HepG2 (cell line): ENCODE results near the gene SS18L1. TPM values are rescaled to one million over a fixed set of nuclear protein-coding genes. Genes with fewer than 3 reads are reported as not detected.

Experiments
- CCAR2 ChIP-seq: fragments of 200-400 bp; formaldehyde crosslinking; optimal IDR thresholded peaks from 2 replicates; pipeline ENCODE3; 2018; ENCODE audit warnings: low read depth, mild to moderate bottlenecking, low read length, moderate library complexity
- FOSL1 ChIP-seq: sonication (generic); formaldehyde crosslinking; IDR thresholded peaks from 2 replicates; pipeline ENCODE4 v1.9.0; 2021; ENCODE audit warnings: missing genetic modification reagents, borderline replicate concordance
- FOXC1 ChIP-seq: sonication (generic); formaldehyde crosslinking; IDR thresholded peaks from 2 replicates; pipeline ENCODE4 v1.8.0; 2022; ENCODE audit warnings: mild to moderate bottlenecking, missing genetic modification reagents, borderline replicate concordance
- FOXK2 ChIP-seq: fragments of 450-650 bp; IDR thresholded peaks from 2 replicates; pipeline ENCODE4 v1.6.1; 2016
- FUBP1 ChIP-seq: sonication (generic); formaldehyde crosslinking; IDR thresholded peaks from 2 replicates; pipeline ENCODE4 v1.5.1; 2020; ENCODE audit warnings: missing genetic modification reagents, mild to moderate bottlenecking, borderline replicate concordance
- HMGXB4 ChIP-seq, 2 experiments: sonication (generic) in 1 of 2; formaldehyde crosslinking in 1 of 2; IDR thresholded peaks; 2 replicates each; pipeline versions ENCODE4 v1.4.0 to v1.6.1; 2018 to 2020; ENCODE audit warnings: missing genetic modification reagents in 2 of 2, borderline replicate concordance in 1 of 2, low read depth in 1 of 2, mild to moderate bottlenecking in 1 of 2, missing biosample characterization in 1 of 2
- HNRNPLL ChIP-seq: fragments of 200-400 bp; formaldehyde crosslinking; IDR thresholded peaks from 2 replicates; pipeline ENCODE4 v1.6.1; 2017; ENCODE audit warnings: mild to moderate bottlenecking, low read depth, low read length; ENCODE audit not compliant: poor library complexity, severe bottlenecking
- LBX2 ChIP-seq: sonication (generic); formaldehyde crosslinking; IDR thresholded peaks from 2 replicates; pipeline ENCODE4 v1.5.0; 2020; ENCODE audit warnings: missing genetic modification reagents, mild to moderate bottlenecking, borderline replicate concordance
- MBD4 ChIP-seq: IDR thresholded peaks from 2 replicates; pipeline ENCODE4 v1.6.1; 2012; ENCODE audit warnings: low read length, inconsistent platforms, borderline replicate concordance
- PAX8 ChIP-seq: sonication (generic); formaldehyde crosslinking; IDR thresholded peaks from 2 replicates; pipeline ENCODE4 v1.8.0; 2022; ENCODE audit warnings: mild to moderate bottlenecking, missing genetic modification reagents, borderline replicate concordance
- RBFOX2 ChIP-seq: fragments of 200-400 bp; formaldehyde crosslinking; IDR thresholded peaks from 2 replicates; pipeline ENCODE4 v1.6.1; 2017; ENCODE audit warnings: low read depth, mild to moderate bottlenecking, low read length
- SP140L ChIP-seq: sonication (generic); formaldehyde crosslinking; IDR thresholded peaks from 2 replicates; pipeline ENCODE4 v1.4.0; 2020; ENCODE audit warnings: missing genetic modification reagents, borderline replicate concordance
- ZBTB3 ChIP-seq: sonication (generic); formaldehyde crosslinking; IDR thresholded peaks from 2 replicates; pipeline ENCODE4 v1.4.0; 2020; ENCODE audit warnings: low read depth, mild to moderate bottlenecking, moderate library complexity, missing genetic modification reagents, borderline replicate concordance
- ZBTB33 ChIP-seq: sonication (generic); formaldehyde crosslinking; IDR thresholded peaks from 2 replicates; pipeline ENCODE4 v1.4.0; 2020; ENCODE audit warnings: missing genetic modification reagents
- ZC3H13 ChIP-seq: sonication (generic); formaldehyde crosslinking; IDR thresholded peaks from 2 replicates; pipeline ENCODE4 v1.8.1; 2023; ENCODE audit warnings: mild to moderate bottlenecking, missing genetic modification reagents, moderate library complexity
- ZFP91 ChIP-seq: sonication (generic); formaldehyde crosslinking; IDR thresholded peaks from 2 replicates; pipeline ENCODE4 v1.9.0; 2022; ENCODE audit warnings: missing genetic modification reagents, mild to moderate bottlenecking, borderline replicate concordance
- ZNF124 ChIP-seq: sonication (generic); formaldehyde crosslinking; IDR thresholded peaks from 2 replicates; pipeline ENCODE4 v1.4.0; 2020; ENCODE audit warnings: missing genetic modification reagents
- ZNF430 ChIP-seq: sonication (generic); formaldehyde crosslinking; IDR thresholded peaks from 2 replicates; pipeline ENCODE4 v1.9.0; 2021; ENCODE audit warnings: mild to moderate bottlenecking, missing genetic modification reagents
- ZNF543 ChIP-seq: sonication (generic); formaldehyde crosslinking; IDR thresholded peaks from 2 replicates; pipeline ENCODE4 v1.4.0; 2020; ENCODE audit warnings: mild to moderate bottlenecking, missing genetic modification reagents
- ZNF562 ChIP-seq: sonication (generic); formaldehyde crosslinking; IDR thresholded peaks from 2 replicates; pipeline ENCODE4 v1.8.0; 2022; ENCODE audit warnings: missing genetic modification reagents, borderline replicate concordance
- polyA plus RNA-seq, 8 experiments: library from polyadenylated mRNA; depleted of rRNA in 3 of 8; stranded (reverse) in 7 of 8; unstranded in 1 of 8; fragments of >200 nt; fragmentation: Illumina TruSeq in 4 of 8; extraction: Trizol in 4 of 8; gene quantifications; 2 replicates each; pipeline versions ENCODE4 v1.2.1 to v1.2.3, GENCODE V29; 2011 to 2016; ENCODE audit warnings: low read depth in 4 of 8, missing spikeins in 1 of 8, mixed read lengths in 1 of 8; ENCODE audit not compliant: insufficient read depth in 1 of 8
- total RNA-seq, 5 experiments: library from RNA; depleted of rRNA; stranded (reverse); fragments of >200 nt; fragmentation: Illumina TruSeq; extraction: Trizol; gene quantifications; 2 replicates each; pipeline ENCODE4 v1.2.3, GENCODE V29; 2016; ENCODE audit warnings: low read depth in 1 of 5

The SS18L1 gene
- total and polyA plus RNA-seq, 2 of the 13 experiments (the other 11 are each of a cell fraction or from before 2014, with no cell fraction given) = 17.8 to 27.6 TPM

- TF ChIP-seq ZFP91 (CRISPR knock-in tag) (no peak), FUBP1 (no peak), LBX2 (no peak), ZNF124 (CRISPR knock-in tag) (peak; percentile 39; the same call in 1 of the 2 replicates), PAX8 (no peak), ZNF543 (CRISPR knock-in tag) (no peak), HNRNPLL (no peak), ZBTB3 (no peak), FOXK2 (no peak), FOXC1 (CRISPR knock-in tag) (no peak), SP140L (0 out of 2 replicates have a peak, but pooled peaks have one; percentile 56), HMGXB4 (CRISPR knock-in tag; IDR thresholded peaks at IDR 0.05; ENCODE audit: borderline replicate concordance in 1 of 2, low read depth in 1 of 2) (peak; percentile 34 to 46; a peak in 2 of 4 replicates), RBFOX2 (peak; percentile 68), ZC3H13 (no peak), MBD4 (0 out of 2 replicates have a peak, but pooled peaks have one; percentile 70), ZNF430 (CRISPR knock-in tag) (no peak), ZNF562 (no peak), FOSL1 (no peak), ZBTB33 (CRISPR knock-in tag) (peak; percentile 45; the same call in 1 of the 2 replicates), CCAR2 (no peak)
Observed at GRCh38 chr20:62136283-62137091, 7.1 kb upstream of the SS18L1 start (continued).
